ENCODE results near the gene CCDC102B.
"Not testable (repeated sequence)": the region's sequence is repeated elsewhere in the genome, so short reads cannot be mapped to it uniquely, and the experiment has no call there.

GRCh38 chr18:69006212-69006611 is 208.3 kb downstream of the CCDC102B start:
- TF ChIP-seq CTCF (conservative IDR thresholded peaks at IDR 0.05; ENCODE audit: low read depth, low read length); EZH2phosphoT487 (IDR thresholded peaks at IDR 0.05; ENCODE audit: borderline replicate concordance, low read length); EZH2 (IDR thresholded peaks at IDR 0.05; ENCODE audit: low read length, unreplicated experiment): not testable (repeated sequence)
